Body of pancreas (tissue), 4 donors: ENCODE data around the gene MPP1. TPM values are rescaled to one million over a fixed set of nuclear protein-coding genes. Genes with fewer than 3 reads are reported as not detected.

Source experiments
- ATAC-seq: fragments of 150-250 bp; one replicate; pipeline ENCODE4 v1.9.1; 2016
- DNase-seq, 4 donors: peaks; one replicate each; pipeline ENCODE4 v3.0.0-alpha.2; 2019
- H3K27ac ChIP-seq, 4 donors: fragments of 200-600 bp; sonication (generic); 1 replicate in 3 of 4; 2 replicates in 1 of 4; pipeline versions ENCODE4 v1.5.1 to v1.6.1; 2016 to 2019; ENCODE audit warnings: mild to moderate bottlenecking in 1 of 4, mixed read lengths in 1 of 4, moderate library complexity in 1 of 4
- H3K27me3 ChIP-seq, 2 donors: fragments of 200-600 bp; sonication (generic); one replicate each; pipeline ENCODE4 v1.6.0; 2016; ENCODE audit warnings: mild to moderate bottlenecking in 1 of 2
- H3K36me3 ChIP-seq, 2 donors: fragments of 200-600 bp; sonication (generic); replicated peaks in 1 of 2; 2 replicates each; pipeline ENCODE4 v1.5.1; 2016; ENCODE audit warnings: low read depth in 2 of 2; ENCODE audit not compliant: insufficient read depth in 1 of 2
- H3K4me1 ChIP-seq: fragments of 200-600 bp; sonication (generic); one replicate; pipeline ENCODE4 v1.6.0; 2016
- H3K4me3 ChIP-seq, 2 donors: fragments of 200-600 bp; sonication (generic); 1 replicate in 1 of 2; 2 replicates in 1 of 2; pipeline ENCODE4 v1.5.1; 2016 to 2019
- H3K9me3 ChIP-seq, 3 donors: fragments of 200-600 bp; sonication (generic); 1 replicate in 2 of 3; 2 replicates in 1 of 3; pipeline ENCODE4 v1.5.1; 2016
- CTCF ChIP-seq, 7 experiments: fragments of 450-650 bp in 4 of 7; fragments of 200-600 bp in 3 of 7; sonication (generic) in 3 of 7; IDR thresholded peaks; one replicate each; pipeline ENCODE4 v1.5.1; 2016 to 2019; ENCODE audit warnings: antibody characterized with exemption in 7 of 7
- POLR2A ChIP-seq, 3 donors: fragments of 450-650 bp; IDR thresholded peaks; one replicate each; pipeline ENCODE4 v1.6.1; 2016; ENCODE audit warnings: antibody characterized with exemption in 3 of 3, mild to moderate bottlenecking in 2 of 3
- WGBS, 2 donors: methylation state at CpG; one replicate each; pipeline ENCODE4 v1.1.5; 2017; 5-methylcytosine and 5-hydroxymethylcytosine counted together
- intact Hi-C: fragments of 100-400 bp; cut with DNase I; formaldehyde crosslinking; loops from one replicate; pipeline ENCODE4 v1.15.1; 2023
- total RNA-seq, 2 donors: library from RNA; depleted of rRNA; stranded (reverse); fragments of >200 nt; gene quantifications; one replicate each; pipeline ENCODE4 v1.1.0, GENCODE V29; 2016

The MPP1 gene
- total RNA-seq, 2 donors from 2014 or later: 24.9 to 31.6 TPM

DNA sequence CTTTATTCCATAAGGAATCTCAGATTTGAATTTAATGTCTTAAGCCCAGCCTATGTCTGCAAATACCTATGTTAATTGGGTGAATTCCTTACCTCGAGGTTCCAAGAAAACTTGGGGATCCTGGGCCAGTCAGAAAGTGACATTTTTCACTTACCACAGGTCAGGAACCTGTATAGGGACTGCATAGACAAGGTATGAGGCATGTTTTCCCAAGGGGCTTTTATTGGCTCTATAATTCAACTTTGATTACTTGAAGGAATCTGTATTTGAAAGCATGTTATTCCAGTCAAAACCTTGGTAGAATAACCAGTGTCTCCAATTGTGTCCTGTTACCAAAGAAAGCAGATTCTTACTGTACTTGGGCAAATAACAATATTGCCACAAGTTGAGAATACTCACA is 8.5 kb upstream of the MPP1 start:
- no peaks in the 10 kb centered on the region for H3K36me3 ChIP-seq
- whole genome bisulfite sequencing, 2 donors: 30 to 57% methylated on average over 1 of the region's 1 CpG
- no peak for ATAC-seq

DNA sequence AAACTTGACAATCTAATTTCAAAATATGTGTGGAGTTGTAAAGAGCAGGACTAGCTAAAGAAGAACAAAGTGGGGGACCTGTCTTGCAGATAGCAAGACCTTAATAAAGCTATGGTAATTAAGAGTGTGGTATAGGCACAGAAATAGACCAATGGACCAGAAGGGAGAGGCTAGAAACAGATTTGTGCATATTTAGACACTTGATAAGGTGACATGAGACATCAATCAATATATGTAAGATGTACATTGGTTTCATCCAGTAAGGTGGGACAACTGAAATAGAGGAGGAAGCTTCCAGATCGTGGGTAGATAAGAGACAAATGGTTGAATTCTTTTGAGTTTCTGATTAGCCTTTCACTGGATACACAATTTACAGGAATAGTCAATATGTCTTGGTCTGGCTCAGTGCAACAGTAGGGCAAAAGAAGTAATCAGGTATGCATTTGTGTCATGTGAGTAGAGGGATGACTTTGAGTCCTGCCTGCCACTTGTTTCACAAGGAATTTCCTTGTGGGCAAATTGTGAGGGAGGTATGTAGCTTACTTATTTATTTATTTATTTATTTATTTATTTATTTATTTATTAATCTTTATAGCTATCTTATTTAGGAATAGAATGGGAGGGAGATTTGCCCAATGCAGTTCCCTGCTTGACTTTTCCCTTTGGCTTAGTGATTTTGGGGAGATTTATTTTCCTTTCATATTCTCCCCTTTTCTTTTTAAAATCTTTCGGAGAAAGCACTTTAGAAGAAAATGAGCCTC is 7.2 kb upstream of the MPP1 start:
- intact Hi-C loops: no loop called here
- H3K9me3 ChIP-seq: no peaks in the 10 kb centered on the region
- H3K27ac ChIP-seq: no peak overlapping the region
- H3K4me3 ChIP-seq: no peak overlapping the region
- TF ChIP-seq POLR2A (IDR thresholded peaks at IDR 0.05) (no peak), CTCF (IDR thresholded peaks at IDR 0.05) (no peak)
- 84 to 91% methylated on average over 1 to 2 of the region's 2 CpGs for WGBS, 2 donors
- H3K4me1 ChIP-seq: no peaks in the 10 kb centered on the region
- no peaks in the 10 kb centered on the region for H3K36me3 ChIP-seq
- ATAC-seq: no peak
- no peaks in the 10 kb centered on the region for H3K27me3 ChIP-seq
- DNase-seq: no peak

More for the DNA sequence above, 8.5 kb upstream of the MPP1 start:
- Histone ChIP-seq H3K27ac (no peak overlapping the region), H3K27me3 (no peaks in the 10 kb centered on the region), H3K9me3 (no peaks in the 10 kb centered on the region), H3K4me3 (no peak overlapping the region), H3K4me1 (no peaks in the 10 kb centered on the region)
- no peak for DNase-seq
- intact Hi-C loops: no loop called here
- TF ChIP-seq CTCF (IDR thresholded peaks at IDR 0.05): no peak
- no peak for TF ChIP-seq POLR2A (IDR thresholded peaks at IDR 0.05)

DNA sequence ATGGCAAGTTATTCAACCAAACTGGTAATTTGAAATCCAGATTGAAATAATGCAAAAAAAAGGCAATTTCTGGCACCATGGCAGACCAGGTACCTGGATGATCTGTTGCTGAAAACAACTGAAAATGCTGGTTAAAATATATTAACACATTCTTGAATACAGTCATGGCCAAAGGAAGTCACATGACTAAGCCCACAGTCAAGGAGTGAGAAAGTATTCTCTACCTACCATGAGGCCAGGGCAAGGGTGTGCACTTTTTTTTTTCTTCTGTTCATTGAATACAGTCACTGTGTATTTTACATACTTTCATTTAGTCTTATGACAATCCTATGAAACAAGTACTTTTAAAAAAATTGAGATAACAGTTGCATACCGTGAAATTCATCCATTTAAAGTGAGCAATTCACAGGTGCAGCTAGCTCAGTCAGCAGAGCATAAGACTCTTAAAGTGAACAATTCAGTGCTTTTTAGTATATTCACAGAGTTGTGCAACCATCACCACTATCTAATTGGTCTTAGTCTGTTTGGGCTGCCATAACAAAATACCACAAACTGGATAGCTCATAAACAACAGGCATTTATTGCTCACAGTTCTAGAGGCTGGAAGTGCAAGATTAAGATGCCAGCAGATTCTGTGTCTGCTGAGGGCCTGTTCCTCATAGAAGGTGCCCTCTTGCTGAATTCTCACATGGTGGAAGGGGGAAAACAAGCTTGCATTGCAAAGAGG is 4.8 kb upstream of the MPP1 start:
- no peaks in the 10 kb centered on the region for H3K9me3 ChIP-seq
- intact Hi-C loops: no loop called here
- WGBS, 2 donors: 67 to 89% methylated on average over 1 of the region's 1 CpG
- ATAC-seq (no peak), DNase-seq (no peak)
- H3K27me3 ChIP-seq: no peaks in the 10 kb centered on the region
- TF ChIP-seq POLR2A (IDR thresholded peaks at IDR 0.05): no peak
- no peak for TF ChIP-seq CTCF (IDR thresholded peaks at IDR 0.05)
- no peaks in the 10 kb centered on the region for H3K36me3 ChIP-seq
- no peak overlapping the region for H3K4me3 ChIP-seq
- H3K4me1 ChIP-seq: no peaks in the 10 kb centered on the region
- no peak overlapping the region for H3K27ac ChIP-seq

- H3K9me3 ChIP-seq: no peaks in the 10 kb centered on the region
- 85 to 91% methylated on average over 5 of the region's 5 CpGs for WGBS, 2 donors
- no peak for DNase-seq
- H3K27ac ChIP-seq: no peak overlapping the region
- H3K4me1 ChIP-seq: peaks cover 10% of the 10 kb centered on the region
- H3K4me3 ChIP-seq: no peak overlapping the region
- no peaks in the 10 kb centered on the region for H3K36me3 ChIP-seq
- no peaks in the 10 kb centered on the region for H3K27me3 ChIP-seq
- intact Hi-C loops: no loop called here
- no peak for ATAC-seq
- TF ChIP-seq POLR2A (IDR thresholded peaks at IDR 0.05) (no peak), CTCF (IDR thresholded peaks at IDR 0.05) (no peak)
These were observed 1.7 kb upstream of the MPP1 start for GRCh38 chrX:154806837-154807501.
